C4-2B (cell line): ENCODE measurements around the gene CCDC69.
"Not testable (repeated sequence)": the region's sequence is repeated elsewhere in the genome, so short reads cannot be mapped to it uniquely, and the experiment has no call there.

Experiments used
- H3K27ac ChIP-seq: fragments of 450-650 bp; 2 replicates; pipeline ENCODE4 v1.5.1; 2017
- CTCF ChIP-seq: fragments of 450-650 bp; conservative IDR thresholded peaks from 2 replicates; pipeline ENCODE4 v1.5.1; 2017; ENCODE audit warnings: mild to moderate bottlenecking
- ZFX ChIP-seq: fragments of 450-650 bp; IDR thresholded peaks from 2 replicates; pipeline ENCODE4 v1.6.1; 2017

Gene CCDC69

GRCh38 chr5:151178372-151178771 is 45.5 kb downstream of the CCDC69 start:
- no peak overlapping the region for H3K27ac ChIP-seq
- TF ChIP-seq ZFX (no peak), CTCF (no peak)

GRCh38 chr5:151176268-151176667 is 47.6 kb downstream of the CCDC69 start:
- H3K27ac ChIP-seq, result not testable (repeated sequence)

- TF ChIP-seq ZFX (no peak), CTCF (no peak)
- H3K27ac ChIP-seq, result no peak overlapping the region
Measured at GRCh38 chr5:151174612-151175101, 49.2 kb downstream of the CCDC69 start.

GRCh38 chr5:151173711-151174611 is 49.9 kb downstream of the CCDC69 start:
- no peak overlapping the region for H3K27ac ChIP-seq
- TF ChIP-seq CTCF, result no peak
- TF ChIP-seq ZFX, result no peak

GRCh38 chr5:151171529-151171928 is 52.4 kb downstream of the CCDC69 start:
- no peak overlapping the region for H3K27ac ChIP-seq
- TF ChIP-seq ZFX (no peak), CTCF (no peak)

- no peak overlapping the region for H3K27ac ChIP-seq
- TF ChIP-seq ZFX, result no peak
- TF ChIP-seq CTCF, result no peak
Measured at GRCh38 chr5:151168602-151169344, 55.1 kb downstream of the CCDC69 start.

GRCh38 chr5:151167022-151167421 is 56.9 kb downstream of the CCDC69 start:
- no peak overlapping the region for H3K27ac ChIP-seq
- TF ChIP-seq CTCF (no peak), ZFX (no peak)
